H1 (cell line): ENCODE measurements around the gene FHL2. TPM values are rescaled to one million over a fixed set of nuclear protein-coding genes. Genes with fewer than 3 reads are reported as not detected.
A peak's percentile ranks its signal among the peaks of the same experiment; 100 is the strongest.

Experiments used
- CTCF ChIA-PET: fragments of 300-600 bp; sonication (Branson Sonifier 250); formaldehyde crosslinking; loops from one replicate; lab custom pipeline; 2021; ENCODE audit not compliant: partially characterized antibody; lab: Charles Lee
- POLR2A ChIA-PET: fragments of 300-600 bp; sonication (Branson Sonifier 250); formaldehyde crosslinking; loops from one replicate; lab custom pipeline; 2021; ENCODE audit warnings: inconsistent platforms; ENCODE audit not compliant: partially characterized antibody; lab: Charles Lee
- DNase-seq, 2 experiments: peaks; one replicate each; pipeline versions ENCODE4 v3.0.0 to v3.0.0-alpha.2; 2010 to 2022; ENCODE audit warnings: low spot score in 2 of 2, low read depth in 1 of 2, mixed read lengths in 1 of 2
- FAIRE-seq: peaks from 2 replicates; lab custom pipeline; 2011; peaks lifted over from hg19 to GRCh38; lab: Jason Lieb, UNC
- H2AFZ ChIP-seq: 2 replicates; pipeline ENCODE4 v1.8.1; 2012; ENCODE audit warnings: low read length, inconsistent platforms
- H2AK5ac ChIP-seq: 2 replicates; pipeline ENCODE4 v1.6.1; 2013; ENCODE audit warnings: low read depth, low read length
- H2BK120ac ChIP-seq: replicated peaks from 2 replicates; pipeline ENCODE3; 2013; ENCODE audit warnings: low read depth, low read length, inconsistent platforms
- H2BK12ac ChIP-seq: 2 replicates; pipeline ENCODE4 v1.6.1; 2013; ENCODE audit warnings: low read depth, low read length
- H2BK15ac ChIP-seq: 2 replicates; pipeline ENCODE4 v1.6.1; 2013; ENCODE audit warnings: low read length
- H2BK20ac ChIP-seq: 2 replicates; pipeline ENCODE4 v1.6.1; 2013; ENCODE audit warnings: low read length
- H2BK5ac ChIP-seq: 2 replicates; pipeline ENCODE4 v1.6.1; 2013; ENCODE audit warnings: low read depth, low read length
- H3K14ac ChIP-seq: 2 replicates; pipeline ENCODE4 v1.6.1; 2013; ENCODE audit warnings: inconsistent platforms; ENCODE audit not compliant: insufficient read length
- H3K18ac ChIP-seq: 2 replicates; pipeline ENCODE4 v1.6.1; 2013; ENCODE audit warnings: low read length; ENCODE audit errors: extremely low read depth
- H3K23ac ChIP-seq: 2 replicates; pipeline ENCODE4 v1.6.1; 2013; ENCODE audit warnings: inconsistent platforms; ENCODE audit not compliant: insufficient read length
- H3K23me2 ChIP-seq: 2 replicates; pipeline ENCODE4 v1.6.1; 2013; ENCODE audit warnings: low read depth, low read length
- H3K27ac ChIP-seq: 2 replicates; pipeline ENCODE4 v1.6.1; 2011; ENCODE audit warnings: low read depth, low read length, inconsistent platforms
- H3K27me3 ChIP-seq, 4 experiments: replicated peaks in 1 of 4; 1 replicate in 1 of 4; 2 replicates in 3 of 4; pipeline versions ENCODE4 v1.6.1 to v1.8.1; 2011 to 2013; ENCODE audit warnings: low read length in 3 of 4, mild to moderate bottlenecking in 3 of 4, inconsistent platforms in 2 of 4, mixed read lengths in 2 of 4, moderate library complexity in 1 of 4; ENCODE audit not compliant: control insufficient read depth in 3 of 4, insufficient read depth in 3 of 4; ENCODE audit errors: extremely low read depth in 1 of 4
- H3K36me3 ChIP-seq, 4 experiments: 2 replicates each; pipeline versions ENCODE4 v1.6.1 to v1.8.1; 2011 to 2013; ENCODE audit warnings: mild to moderate bottlenecking in 4 of 4, low read length in 3 of 4, moderate library complexity in 2 of 4, control low read depth in 1 of 4, inconsistent platforms in 1 of 4; ENCODE audit not compliant: insufficient read depth in 4 of 4, control insufficient read depth in 2 of 4
- H3K4ac ChIP-seq: replicated peaks from 2 replicates; pipeline ENCODE3; 2013; ENCODE audit warnings: low read length, low read depth, mixed read lengths, inconsistent platforms; ENCODE audit not compliant: insufficient read length
- H3K4me1 ChIP-seq, 4 experiments: replicated peaks in 1 of 4; 1 replicate in 1 of 4; 2 replicates in 3 of 4; pipeline versions ENCODE4 v1.6.1 to v1.8.1; 2011 to 2013; ENCODE audit warnings: low read length in 3 of 4, inconsistent platforms in 2 of 4, mixed read lengths in 1 of 4; ENCODE audit not compliant: insufficient read depth in 4 of 4, control insufficient read depth in 3 of 4
- H3K4me2 ChIP-seq, 2 experiments: 2 replicates each; pipeline versions ENCODE4 v1.6.1 to v1.8.1; 2011 to 2013; ENCODE audit warnings: low read depth in 2 of 2, low read length in 2 of 2, control low read depth in 1 of 2, inconsistent platforms in 1 of 2, mild to moderate bottlenecking in 1 of 2; ENCODE audit not compliant: insufficient read depth in 1 of 2
- H3K4me3 ChIP-seq, 4 experiments: fragments of 200-600, 300-600 bp in 1 of 4; sonication (generic), shearing (Covaris generic), sonication (Bioruptor Twin) in 1 of 4; 2 replicates each; pipeline versions ENCODE4 v1.5.1 to v1.8.1; 2011 to 2016; ENCODE audit warnings: low read length in 4 of 4, low read depth in 3 of 4, control low read depth in 2 of 4, inconsistent platforms in 2 of 4, mild to moderate bottlenecking in 2 of 4, mixed read lengths in 1 of 4, moderate library complexity in 1 of 4; ENCODE audit not compliant: insufficient read depth in 2 of 4; ENCODE audit errors: extremely low read depth in 1 of 4
- H3K56ac ChIP-seq: replicated peaks from 2 replicates; pipeline ENCODE3; 2013; ENCODE audit warnings: low read depth, mild to moderate bottlenecking, mixed read lengths, low read length, inconsistent platforms; ENCODE audit not compliant: insufficient read length
- H3K79me1 ChIP-seq: 2 replicates; pipeline ENCODE4 v1.6.1; 2013; ENCODE audit warnings: low read depth, low read length, control low read depth
- H3K79me2 ChIP-seq, 2 experiments: 2 replicates each; pipeline versions ENCODE4 v1.6.1 to v1.8.1; 2012 to 2013; ENCODE audit warnings: low read length in 2 of 2, mild to moderate bottlenecking in 2 of 2, inconsistent platforms in 1 of 2; ENCODE audit not compliant: insufficient read depth in 2 of 2, control insufficient read depth in 1 of 2
- H3K9ac ChIP-seq, 4 experiments: replicated peaks in 1 of 4; 1 replicate in 1 of 4; 2 replicates in 3 of 4; pipeline versions ENCODE4 v1.6.1 to v1.8.1; 2011 to 2013; ENCODE audit warnings: low read depth in 3 of 4, low read length in 3 of 4, control low read depth in 2 of 4, mild to moderate bottlenecking in 2 of 4, moderate library complexity in 2 of 4, inconsistent platforms in 1 of 4; ENCODE audit errors: extremely low read depth in 1 of 4
- H3K9me3 ChIP-seq, 2 experiments: 2 replicates each; pipeline versions ENCODE4 v1.6.1 to v1.8.1; 2012 to 2013; ENCODE audit warnings: mild to moderate bottlenecking in 2 of 2, moderate library complexity in 2 of 2, control low read depth in 1 of 2, inconsistent platforms in 1 of 2, low read depth in 1 of 2, low read length in 1 of 2, mixed read lengths in 1 of 2; ENCODE audit not compliant: insufficient read depth in 2 of 2
- H4K20me1 ChIP-seq, 2 experiments: replicated peaks in 1 of 2; 2 replicates each; pipeline versions ENCODE3 to v1.8.1; 2011 to 2013; ENCODE audit warnings: inconsistent platforms in 2 of 2, low read length in 2 of 2, mild to moderate bottlenecking in 1 of 2; ENCODE audit not compliant: insufficient read depth in 2 of 2, control insufficient read depth in 1 of 2
- H4K5ac ChIP-seq: 2 replicates; pipeline ENCODE4 v1.6.1; 2013; ENCODE audit warnings: low read length, low read depth, mixed read lengths, inconsistent platforms; ENCODE audit not compliant: insufficient read length
- H4K8ac ChIP-seq: 2 replicates; pipeline ENCODE4 v1.8.0; 2013; ENCODE audit warnings: mild to moderate bottlenecking, moderate library complexity, low read length, inconsistent platforms; ENCODE audit not compliant: insufficient read depth; ENCODE audit errors: extremely low read depth
- H4K91ac ChIP-seq: replicated peaks from 2 replicates; pipeline ENCODE3; 2013; ENCODE audit warnings: low read length, mixed read lengths, inconsistent platforms; ENCODE audit not compliant: insufficient read length
- EP300 ChIP-seq, 2 experiments: IDR thresholded peaks; 1 replicate in 1 of 2; 2 replicates in 1 of 2; pipeline ENCODE4 v1.6.1; 2011 to 2012; ENCODE audit warnings: low read depth in 2 of 2, low read length in 2 of 2, mild to moderate bottlenecking in 2 of 2, borderline replicate concordance in 1 of 2, inconsistent platforms in 1 of 2, moderate library complexity in 1 of 2
- GABPA ChIP-seq: IDR thresholded peaks from 2 replicates; pipeline ENCODE4 v1.6.1; 2011; ENCODE audit warnings: mild to moderate bottlenecking, low read length, moderate library complexity, borderline replicate concordance; ENCODE audit not compliant: insufficient read depth
- HDAC2 ChIP-seq, 2 experiments: fragments of 300-600 bp in 1 of 2; sonication (generic) in 1 of 2; IDR thresholded peaks; 2 replicates each; pipeline ENCODE4 v1.6.1; 2011 to 2012; ENCODE audit warnings: low read depth in 2 of 2, low read length in 2 of 2, mild to moderate bottlenecking in 2 of 2, moderate library complexity in 2 of 2, borderline replicate concordance in 1 of 2, inconsistent platforms in 1 of 2
- NANOG ChIP-seq: IDR thresholded peaks from 2 replicates; pipeline ENCODE4 v1.6.1; 2011; ENCODE audit warnings: low read length, low read depth, mild to moderate bottlenecking, inconsistent platforms; ENCODE audit not compliant: insufficient read depth, poor library complexity, severe bottlenecking
- POLR2AphosphoS5 ChIP-seq: IDR thresholded peaks from 2 replicates; pipeline ENCODE4 v1.6.1; 2011; ENCODE audit warnings: low read depth, low read length
- SP4 ChIP-seq: IDR thresholded peaks from 2 replicates; pipeline ENCODE4 v1.6.1; 2012; ENCODE audit warnings: low read length, inconsistent platforms
- WGBS, 2 experiments: shearing (Covaris generic) in 1 of 2; methylation state at CpG; one replicate each; pipeline versions ENCODE4 v1.1.6 to v1.1.7; 2013 to 2015; ENCODE audit warnings: low lambda C conversion rate in 2 of 2, mixed read lengths in 2 of 2, inconsistent platforms in 1 of 2, low coverage in 1 of 2, missing lambda C conversion rate in 1 of 2; ENCODE audit not compliant: insufficient replicate concordance in 2 of 2, insufficient coverage in 1 of 2, insufficient read length in 1 of 2; ENCODE audit errors: extremely low coverage in 1 of 2, missing lambda C conversion rate in 1 of 2; 5-methylcytosine and 5-hydroxymethylcytosine counted together
- polyA plus RNA-seq, 7 experiments: library from polyadenylated mRNA; depleted of rRNA in 3 of 7; stranded (reverse) in 5 of 7; unstranded in 2 of 7; fragments of >200 nt in 5 of 7; fragments of 200-250 nt in 2 of 7; gene quantifications; 1 replicate in 5 of 7; 2 replicates in 1 of 7; 4 replicates in 1 of 7; pipeline versions ENCODE4 v1.2.1 to v1.2.3, GENCODE V29; 2011 to 2013; ENCODE audit warnings: missing spikeins in 2 of 7, mixed read lengths in 2 of 7
- total RNA-seq: library from RNA; stranded (reverse); fragmentation: NEBNext Ultra II Directional; extraction: Animal tissue kit (Norgen Biotek cat#: 25700); gene quantifications from 2 replicates; pipeline ENCODE4 v1.2.1, GENCODE V29; 2021

FHL2 gene
- total and polyA plus RNA-seq, 2 of the 8 experiments (the other 6 are each of a cell fraction or from before 2014, with no cell fraction given) = 33.2 to 64.3 TPM

GRCh38 chr2:105323111-105323510, 75.7 kb downstream of the FHL2 start:
- Histone ChIP-seq H3K79me2 (peaks cover 6 to 83% of the 10 kb centered on the region in 2 experiments; a peak in 3 of 4 replicates), H4K91ac (no peak overlapping the region), H2BK12ac (no peak overlapping the region), H2BK5ac (no peak overlapping the region), H3K4ac (no peak overlapping the region), H3K79me1 (peaks cover 20% of the 10 kb centered on the region), H2AK5ac (0 out of 2 replicates have a peak overlapping the region, but pooled peaks have one; percentile 76), H4K20me1 (peaks cover 0 to 7% of the 10 kb centered on the region in 2 experiments), H3K36me3 (no peaks in the 10 kb centered on the region), H2BK120ac (no peak overlapping the region), H3K9ac (no peak overlapping the region), H3K27ac (no peak overlapping the region), H3K27me3 (no peaks in the 10 kb centered on the region), H3K4me1 (peaks cover 0 to 10% (median 5%) of the 10 kb centered on the region in 4 experiments; a peak in 3 of 7 replicates), H3K56ac (no peak overlapping the region), H3K23ac (no peak overlapping the region), H4K8ac (no peak overlapping the region), H3K14ac (no peak overlapping the region), H2BK15ac (0 out of 2 replicates have a peak overlapping the region, but pooled peaks have one; percentile 53), H2AFZ (no peak overlapping the region), H3K9me3 (no peaks in the 10 kb centered on the region), H4K5ac (no peak overlapping the region), H3K4me3 (no peak overlapping the region), H2BK20ac (no peak overlapping the region), H3K23me2 (no peaks in the 10 kb centered on the region), H3K4me2 (no peak overlapping the region), H3K18ac (no peak overlapping the region)
- ChIA-PET CTCF (interaction anchor here (1.4 to 1.7 kb wide), 2 partner anchors 24 to 35 kb away, joined by 4 to 5 read pairs; no protein-coding TSS in a partner anchor), POLR2A (interaction anchor here (1.4 kb wide), 1 partner anchor 9 kb away, joined by 3 read pairs; no protein-coding TSS in a partner anchor)
- DNase-seq = no peak
- FAIRE-seq = no peak
- WGBS, 2 experiments = 86% methylated on average over 5 of the region's 5 CpGs; no CpG with 5 or more reads in 1 of the 2 experiments
- no peak for TF ChIP-seq HDAC2 (IDR thresholded peaks at IDR 0.05; ENCODE audit: borderline replicate concordance in 1 of 2, low read depth in 2 of 2, low read length in 2 of 2)
- TF ChIP-seq NANOG = no peak
- TF ChIP-seq SP4 = no peak
- TF ChIP-seq GABPA = no peak
- no peak for TF ChIP-seq EP300 (IDR thresholded peaks at IDR 0.05; ENCODE audit: borderline replicate concordance in 1 of 2, low read depth in 2 of 2, low read length in 2 of 2)
- no peak for TF ChIP-seq POLR2AphosphoS5
